Measurements from ENCODE around the gene GMPPA.

The GMPPA gene

GRCh38 chr2:219526320-219527075 is 27.8 kb downstream of the GMPPA start:
- Mint-ChIP-seq H3K4me3 (no peak overlapping the region), H3K27me3 (peaks cover 70% of the 10 kb centered on the region), H3K36me3 (ENCODE audit: low read depth) (no peaks in the 10 kb centered on the region), H3K27ac (no peak overlapping the region), H3K9me3 (no peaks in the 10 kb centered on the region), H3K4me1 (ENCODE audit: low read depth) (peaks cover 13% of the 10 kb centered on the region)

GRCh38 chr2:219527076-219527394 is 28.3 kb downstream of the GMPPA start:
- Mint-ChIP-seq H3K27ac (no peak overlapping the region), H3K9me3 (no peaks in the 10 kb centered on the region), H3K36me3 (ENCODE audit: low read depth) (no peaks in the 10 kb centered on the region), H3K4me1 (ENCODE audit: low read depth) (peaks cover 8% of the 10 kb centered on the region), H3K27me3 (peaks cover 64% of the 10 kb centered on the region), H3K4me3 (no peak overlapping the region)

- no peaks in the 10 kb centered on the region for H3K36me3 Mint-ChIP-seq (ENCODE audit: low read depth)
- H3K4me1 Mint-ChIP-seq (ENCODE audit: low read depth) = peaks cover 6% of the 10 kb centered on the region
- H3K27ac Mint-ChIP-seq = no peak overlapping the region
- H3K9me3 Mint-ChIP-seq = no peaks in the 10 kb centered on the region
- H3K27me3 Mint-ChIP-seq = peaks cover 63% of the 10 kb centered on the region
- H3K4me3 Mint-ChIP-seq = no peak overlapping the region
These were observed 28.8 kb downstream of the GMPPA start for GRCh38 chr2:219527472-219527871.

GRCh38 chr2:219530048-219530963 is 31.6 kb downstream of the GMPPA start:
- Mint-ChIP-seq H3K36me3 (ENCODE audit: low read depth) (no peaks in the 10 kb centered on the region), H3K27ac (no peak overlapping the region), H3K4me3 (no peak overlapping the region), H3K4me1 (ENCODE audit: low read depth) (no peaks in the 10 kb centered on the region), H3K9me3 (no peaks in the 10 kb centered on the region), H3K27me3 (peaks cover 41% of the 10 kb centered on the region)

- H3K27ac Mint-ChIP-seq = no peak overlapping the region
- no peaks in the 10 kb centered on the region for H3K4me1 Mint-ChIP-seq (ENCODE audit: low read depth)
- H3K27me3 Mint-ChIP-seq = peaks cover 28% of the 10 kb centered on the region
- no peaks in the 10 kb centered on the region for H3K9me3 Mint-ChIP-seq
- H3K36me3 Mint-ChIP-seq (ENCODE audit: low read depth) = no peaks in the 10 kb centered on the region
- no peak overlapping the region for H3K4me3 Mint-ChIP-seq
These were observed 33.1 kb downstream of the GMPPA start for GRCh38 chr2:219531639-219532377.

- no peak overlapping the region for H3K4me3 Mint-ChIP-seq
- H3K27ac Mint-ChIP-seq = no peak overlapping the region
- H3K4me1 Mint-ChIP-seq (ENCODE audit: low read depth) = no peaks in the 10 kb centered on the region
- H3K27me3 Mint-ChIP-seq = peaks cover 28% of the 10 kb centered on the region
- no peaks in the 10 kb centered on the region for H3K36me3 Mint-ChIP-seq (ENCODE audit: low read depth)
- no peaks in the 10 kb centered on the region for H3K9me3 Mint-ChIP-seq
These were observed 33.6 kb downstream of the GMPPA start for GRCh38 chr2:219532378-219532649.

GRCh38 chr2:219533930-219534661 is 35.4 kb downstream of the GMPPA start:
- Mint-ChIP-seq H3K4me3 (no peak overlapping the region), H3K27me3 (peaks cover 19% of the 10 kb centered on the region), H3K27ac (no peak overlapping the region), H3K4me1 (ENCODE audit: low read depth) (no peaks in the 10 kb centered on the region), H3K36me3 (ENCODE audit: low read depth) (peaks cover 7% of the 10 kb centered on the region), H3K9me3 (no peaks in the 10 kb centered on the region)

- Mint-ChIP-seq H3K36me3 (ENCODE audit: low read depth) (peaks cover 8% of the 10 kb centered on the region), H3K4me3 (no peak overlapping the region), H3K27ac (no peak overlapping the region), H3K4me1 (ENCODE audit: low read depth) (peaks cover 4% of the 10 kb centered on the region), H3K27me3 (peaks cover 3% of the 10 kb centered on the region), H3K9me3 (no peaks in the 10 kb centered on the region)
These were observed 37.7 kb downstream of the GMPPA start for GRCh38 chr2:219536425-219536824.

- Mint-ChIP-seq H3K9me3 (no peaks in the 10 kb centered on the region), H3K4me3 (no peak overlapping the region), H3K4me1 (ENCODE audit: low read depth) (peaks cover 7% of the 10 kb centered on the region), H3K27ac (no peak overlapping the region), H3K36me3 (ENCODE audit: low read depth) (peaks cover 8% of the 10 kb centered on the region), H3K27me3 (peaks cover 3% of the 10 kb centered on the region)
These were observed 38.3 kb downstream of the GMPPA start for GRCh38 chr2:219536967-219537366.

GRCh38 chr2:219537657-219538488 is 39.2 kb downstream of the GMPPA start:
- Mint-ChIP-seq H3K9me3 (no peaks in the 10 kb centered on the region), H3K4me1 (ENCODE audit: low read depth) (peaks cover 16% of the 10 kb centered on the region), H3K36me3 (ENCODE audit: low read depth) (peaks cover 8% of the 10 kb centered on the region), H3K27me3 (no peaks in the 10 kb centered on the region), H3K4me3 (no peak overlapping the region), H3K27ac (no peak overlapping the region)

- peaks cover 8% of the 10 kb centered on the region for H3K36me3 Mint-ChIP-seq (ENCODE audit: low read depth)
- no peaks in the 10 kb centered on the region for H3K27me3 Mint-ChIP-seq
- H3K9me3 Mint-ChIP-seq = no peaks in the 10 kb centered on the region
- no peak overlapping the region for H3K4me3 Mint-ChIP-seq
- peaks cover 17% of the 10 kb centered on the region for H3K4me1 Mint-ChIP-seq (ENCODE audit: low read depth)
- no peak overlapping the region for H3K27ac Mint-ChIP-seq
These were observed 39.8 kb downstream of the GMPPA start for GRCh38 chr2:219538504-219538951.

- no peaks in the 10 kb centered on the region for H3K27me3 Mint-ChIP-seq
- H3K27ac Mint-ChIP-seq = no peak overlapping the region
- H3K4me1 Mint-ChIP-seq (ENCODE audit: low read depth) = peaks cover 18% of the 10 kb centered on the region
- H3K4me3 Mint-ChIP-seq = no peak overlapping the region
- peaks cover 8% of the 10 kb centered on the region for H3K36me3 Mint-ChIP-seq (ENCODE audit: low read depth)
- H3K9me3 Mint-ChIP-seq = no peaks in the 10 kb centered on the region
These were observed 40.5 kb downstream of the GMPPA start for GRCh38 chr2:219538956-219539788.

- peaks cover 7% of the 10 kb centered on the region for H3K27me3 Mint-ChIP-seq
- H3K4me1 Mint-ChIP-seq (ENCODE audit: low read depth) = peaks cover 26% of the 10 kb centered on the region
- peaks cover 8% of the 10 kb centered on the region for H3K36me3 Mint-ChIP-seq (ENCODE audit: low read depth)
- H3K9me3 Mint-ChIP-seq = no peaks in the 10 kb centered on the region
- H3K27ac Mint-ChIP-seq = no peak overlapping the region
- H3K4me3 Mint-ChIP-seq = no peak overlapping the region
These were observed 41.4 kb downstream of the GMPPA start for GRCh38 chr2:219539926-219540678.
